OCI-LY3 (cell line): ENCODE measurements around the gene CLEC10A.

Source experiments
- EZH2phosphoT487 ChIP-seq: fragments of 200-600 bp; shearing (Covaris generic); IDR thresholded peaks from 2 replicates; pipeline ENCODE4 v1.6.1; 2018; ENCODE audit warnings: antibody characterized with exemption, mixed run types, low read depth
- TF ChIP-seq, protein P1 (sequence below): fragments of 200-600, 300-600 bp; sonication (generic); IDR thresholded peaks from 2 replicates; pipeline ENCODE4 v1.5.1; 2014; ENCODE audit warnings: antibody characterized with exemption, low read length, low read depth

DNA sequence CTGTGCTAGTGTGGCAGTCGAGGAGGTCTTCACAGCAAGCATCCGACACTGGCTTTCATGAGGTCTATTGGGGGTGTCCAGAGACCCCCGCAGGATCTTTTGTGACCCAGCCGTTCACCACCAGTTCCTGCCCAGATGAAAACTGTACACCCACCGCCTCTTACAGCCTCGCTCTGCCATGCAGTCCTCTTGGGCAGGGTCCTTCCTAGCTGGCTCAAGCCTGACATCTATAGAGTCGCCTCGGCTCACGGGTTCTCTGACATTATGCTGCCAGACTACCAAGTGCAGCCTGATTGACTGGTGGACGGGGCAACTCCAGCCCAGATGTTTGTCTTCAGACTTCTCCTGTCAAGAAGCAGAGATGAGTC, 14.6 kb upstream of the CLEC10A start:
- TF ChIP-seq, protein P1, sequence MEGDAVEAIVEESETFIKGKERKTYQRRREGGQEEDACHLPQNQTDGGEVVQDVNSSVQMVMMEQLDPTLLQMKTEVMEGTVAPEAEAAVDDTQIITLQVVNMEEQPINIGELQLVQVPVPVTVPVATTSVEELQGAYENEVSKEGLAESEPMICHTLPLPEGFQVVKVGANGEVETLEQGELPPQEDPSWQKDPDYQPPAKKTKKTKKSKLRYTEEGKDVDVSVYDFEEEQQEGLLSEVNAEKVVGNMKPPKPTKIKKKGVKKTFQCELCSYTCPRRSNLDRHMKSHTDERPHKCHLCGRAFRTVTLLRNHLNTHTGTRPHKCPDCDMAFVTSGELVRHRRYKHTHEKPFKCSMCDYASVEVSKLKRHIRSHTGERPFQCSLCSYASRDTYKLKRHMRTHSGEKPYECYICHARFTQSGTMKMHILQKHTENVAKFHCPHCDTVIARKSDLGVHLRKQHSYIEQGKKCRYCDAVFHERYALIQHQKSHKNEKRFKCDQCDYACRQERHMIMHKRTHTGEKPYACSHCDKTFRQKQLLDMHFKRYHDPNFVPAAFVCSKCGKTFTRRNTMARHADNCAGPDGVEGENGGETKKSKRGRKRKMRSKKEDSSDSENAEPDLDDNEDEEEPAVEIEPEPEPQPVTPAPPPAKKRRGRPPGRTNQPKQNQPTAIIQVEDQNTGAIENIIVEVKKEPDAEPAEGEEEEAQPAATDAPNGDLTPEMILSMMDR = no peak
- no peak for TF ChIP-seq EZH2phosphoT487
